Osteoblast (primary cell): ENCODE data around the gene PHF21A. TPM values are rescaled to one million over a fixed set of nuclear protein-coding genes. Genes with fewer than 3 reads are reported as not detected.

Source experiments
- DNase-seq: peaks from one replicate; pipeline ENCODE4 v3.0.0; 2011; ENCODE audit warnings: low spot score, mixed read lengths; ENCODE audit not compliant: insufficient read length; ENCODE audit errors: missing footprints
- H2AFZ ChIP-seq: 2 replicates; pipeline ENCODE4 v1.6.0; 2011; ENCODE audit warnings: mild to moderate bottlenecking, low read length
- H3K27ac ChIP-seq: 2 replicates; pipeline ENCODE4 v1.5.1; 2011; ENCODE audit warnings: mild to moderate bottlenecking, low read depth, low read length, moderate library complexity
- H3K27me3 ChIP-seq: 2 replicates; pipeline ENCODE4 v1.6.0; 2012; ENCODE audit warnings: mild to moderate bottlenecking, control low read depth, inconsistent platforms, low read length, moderate library complexity; ENCODE audit not compliant: insufficient read depth
- H3K36me3 ChIP-seq: 2 replicates; pipeline ENCODE4 v1.5.1; 2011; ENCODE audit warnings: mild to moderate bottlenecking, low read length, control low read depth, moderate library complexity; ENCODE audit not compliant: insufficient read depth
- H3K4me1 ChIP-seq: 2 replicates; pipeline ENCODE4 v1.5.1; 2011; ENCODE audit warnings: mild to moderate bottlenecking, low read length, control low read depth, moderate library complexity; ENCODE audit not compliant: insufficient read depth
- H3K4me2 ChIP-seq: 2 replicates; pipeline ENCODE4 v1.6.0; 2011; ENCODE audit warnings: mild to moderate bottlenecking, low read length; ENCODE audit not compliant: insufficient read depth
- H3K4me3 ChIP-seq: fragments of 200-600 bp; sonication (generic); 3 replicates; pipeline ENCODE4 v1.5.1; 2012; ENCODE audit warnings: mild to moderate bottlenecking, low read length, inconsistent platforms; ENCODE audit not compliant: insufficient read depth
- H3K79me2 ChIP-seq: 2 replicates; pipeline ENCODE4 v1.6.0; 2012; ENCODE audit warnings: mild to moderate bottlenecking, low read length, control low read depth, inconsistent platforms; ENCODE audit not compliant: insufficient read depth
- H3K9me3 ChIP-seq: 2 replicates; pipeline ENCODE4 v1.5.1; 2011; ENCODE audit warnings: low read depth, low read length, control low read depth
- H4K20me1 ChIP-seq: 2 replicates; pipeline ENCODE4 v1.6.0; 2012; ENCODE audit warnings: mild to moderate bottlenecking, low read length, control low read depth; ENCODE audit not compliant: insufficient read depth
- CTCF ChIP-seq: IDR thresholded peaks from 2 replicates; pipeline ENCODE4 v1.5.1; 2011; ENCODE audit warnings: mild to moderate bottlenecking, low read depth, low read length, moderate library complexity; ENCODE audit errors: extremely low read depth
- total RNA-seq: library from RNA; depleted of rRNA; stranded (reverse); fragments of >200 nt; gene quantifications from 2 replicates; pipeline ENCODE4 v1.2.3, GENCODE V29; 2012

PHF21A gene
- total RNA-seq, 1 donor = 26.4 TPM

GRCh38 chr11:45895553-45896259 lies 225.5 kb downstream of the PHF21A start:
- DNase-seq = peak; percentile 66
- Histone ChIP-seq H3K27me3 (peaks cover 29% of the 10 kb centered on the region), H3K4me2 (no peak overlapping the region), H3K36me3 (no peaks in the 10 kb centered on the region), H4K20me1 (peaks cover 2% of the 10 kb centered on the region), H3K27ac (no peak overlapping the region), H3K9me3 (no peaks in the 10 kb centered on the region), H3K4me3 (no peak overlapping the region), H3K79me2 (no peaks in the 10 kb centered on the region), H3K4me1 (peaks cover 8% of the 10 kb centered on the region), H2AFZ (no peak overlapping the region)
- TF ChIP-seq CTCF = no peak

DNA sequence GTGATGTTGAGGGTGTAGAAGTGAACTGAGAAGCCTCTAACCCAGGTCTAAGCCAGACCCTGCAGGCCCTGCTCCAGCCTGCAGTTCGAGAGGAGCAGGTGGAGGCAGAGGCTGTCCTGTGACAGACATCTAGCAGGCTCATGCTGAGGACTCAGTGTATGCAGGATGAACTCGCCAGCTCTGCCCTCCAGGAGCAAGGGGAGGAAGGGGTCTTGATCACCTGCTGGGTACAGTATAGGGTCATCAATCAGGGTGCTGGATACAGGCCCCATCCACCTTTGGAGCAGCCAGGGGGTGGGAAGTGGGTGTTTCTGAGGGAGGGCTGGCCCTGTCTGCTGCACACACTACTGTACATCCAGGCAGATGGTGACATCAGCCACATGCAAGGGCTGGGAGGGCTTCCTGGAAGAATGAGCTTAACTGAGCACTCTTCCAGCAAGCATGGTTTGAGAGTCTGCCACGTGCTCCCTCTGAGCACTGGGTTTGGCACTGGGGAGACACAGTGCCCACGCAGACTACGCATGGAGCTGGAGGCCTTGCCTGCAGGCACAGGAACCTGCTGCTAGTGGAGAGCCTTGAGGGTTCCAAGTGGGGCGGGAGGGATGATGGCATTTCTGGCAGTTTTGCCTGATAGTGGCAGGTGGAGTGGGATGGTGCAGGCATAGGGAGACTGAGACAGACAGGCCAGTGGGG lies 226.6 kb downstream of the PHF21A start:
- Histone ChIP-seq H3K4me3 (no peak overlapping the region), H3K27me3 (peaks cover 29% of the 10 kb centered on the region), H2AFZ (no peak overlapping the region), H3K4me1 (peaks cover 3% of the 10 kb centered on the region), H3K27ac (no peak overlapping the region), H3K4me2 (no peak overlapping the region), H4K20me1 (peaks cover 2% of the 10 kb centered on the region), H3K36me3 (no peaks in the 10 kb centered on the region), H3K9me3 (no peaks in the 10 kb centered on the region), H3K79me2 (no peaks in the 10 kb centered on the region)
- no peak for TF ChIP-seq CTCF
- DNase-seq = peak; percentile 73

DNA sequence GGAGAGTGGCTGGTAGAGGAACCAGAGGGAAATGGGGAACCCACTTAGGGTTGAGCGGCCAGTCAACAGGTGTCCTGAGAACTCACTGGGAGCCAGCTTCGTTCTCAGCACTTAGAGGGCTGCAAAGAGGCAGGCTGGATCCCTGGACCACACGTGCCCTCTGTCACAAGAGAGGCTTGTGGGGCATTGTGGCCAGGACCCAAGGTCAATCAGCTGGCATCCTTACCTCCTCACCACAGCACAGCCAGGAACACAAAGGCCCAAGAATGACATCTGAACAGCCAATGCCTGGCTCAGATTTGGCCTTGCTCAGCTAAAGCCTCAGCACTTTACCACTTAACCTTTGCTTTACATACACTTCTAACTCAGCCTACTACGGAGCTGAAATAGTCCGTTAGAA lies 228.4 kb downstream of the PHF21A start:
- no peaks in the 10 kb centered on the region for H3K4me1 ChIP-seq
- no peaks in the 10 kb centered on the region for H3K9me3 ChIP-seq
- H3K27me3 ChIP-seq = peaks cover 18% of the 10 kb centered on the region
- H3K4me3 ChIP-seq = no peak overlapping the region
- no peak overlapping the region for H2AFZ ChIP-seq
- peaks cover 2% of the 10 kb centered on the region for H4K20me1 ChIP-seq
- peak; percentile 29 for DNase-seq
- TF ChIP-seq CTCF = no peak
- H3K4me2 ChIP-seq = no peak overlapping the region
- H3K36me3 ChIP-seq = no peaks in the 10 kb centered on the region
- H3K27ac ChIP-seq = no peak overlapping the region
- no peaks in the 10 kb centered on the region for H3K79me2 ChIP-seq

GRCh38 chr11:45890886-45891550 lies 230.2 kb downstream of the PHF21A start:
- Histone ChIP-seq H3K27ac (no peak overlapping the region), H3K4me1 (no peaks in the 10 kb centered on the region)

More at GRCh38 chr11:45890886-45891550, 230.2 kb downstream of the PHF21A start:
- Histone ChIP-seq H3K79me2 (no peaks in the 10 kb centered on the region), H3K9me3 (no peaks in the 10 kb centered on the region), H3K27me3 (peaks cover 12% of the 10 kb centered on the region), H3K4me3 (no peak overlapping the region), H2AFZ (no peak overlapping the region), H3K4me2 (no peak overlapping the region), H3K36me3 (no peaks in the 10 kb centered on the region), H4K20me1 (peaks cover 9% of the 10 kb centered on the region)
- peak; percentile 87 for DNase-seq
- TF ChIP-seq CTCF = no peak
